Ecto neural progenitor cell (in vitro differentiated cells): ENCODE measurements around the gene ZMIZ1.

Source experiments
- DNase-seq: peaks from one replicate; pipeline ENCODE4 v3.0.0-alpha.2; 2018; ENCODE audit warnings: low spot score

ZMIZ1 gene

GRCh38 chr10:79246209-79246581 is 177.4 kb downstream of the ZMIZ1 start:
- no peak for DNase-seq

- no peak for DNase-seq
Measured at GRCh38 chr10:79246606-79247275, 178.0 kb downstream of the ZMIZ1 start.

GRCh38 chr10:79247373-79248137 is 178.8 kb downstream of the ZMIZ1 start:
- DNase-seq: no peak

- no peak for DNase-seq
Measured at GRCh38 chr10:79248341-79249185, 179.8 kb downstream of the ZMIZ1 start.

GRCh38 chr10:79249186-79250121 is 180.7 kb downstream of the ZMIZ1 start:
- no peak for DNase-seq

GRCh38 chr10:79250259-79250658 is 181.5 kb downstream of the ZMIZ1 start:
- no peak for DNase-seq

- DNase-seq: no peak
Measured at GRCh38 chr10:79252450-79252849, 183.7 kb downstream of the ZMIZ1 start.

GRCh38 chr10:79252971-79253370 is 184.2 kb downstream of the ZMIZ1 start:
- no peak for DNase-seq

GRCh38 chr10:79253704-79254103 is 184.9 kb downstream of the ZMIZ1 start:
- DNase-seq: no peak

- DNase-seq: no peak
Measured at GRCh38 chr10:79254333-79255006, 185.7 kb downstream of the ZMIZ1 start.

- no peak for DNase-seq
Measured at GRCh38 chr10:79255007-79255507, 186.3 kb downstream of the ZMIZ1 start.

- DNase-seq: no peak
Measured at GRCh38 chr10:79256264-79256806, 187.6 kb downstream of the ZMIZ1 start.

- no peak for DNase-seq
Measured at GRCh38 chr10:79258894-79259293, 190.1 kb downstream of the ZMIZ1 start.

- no peak for DNase-seq
Measured at GRCh38 chr10:79259834-79260233, 191.1 kb downstream of the ZMIZ1 start.

- DNase-seq: peak; percentile 65
Measured at GRCh38 chr10:79260811-79261740, 192.3 kb downstream of the ZMIZ1 start.

- DNase-seq: no peak
Measured at GRCh38 chr10:79262131-79262530, 193.4 kb downstream of the ZMIZ1 start.

GRCh38 chr10:79262959-79263746 is 194.4 kb downstream of the ZMIZ1 start:
- DNase-seq: no peak

GRCh38 chr10:79263939-79264338 is 195.2 kb downstream of the ZMIZ1 start:
- DNase-seq: no peak

GRCh38 chr10:79264942-79265341 is 196.2 kb downstream of the ZMIZ1 start:
- DNase-seq: no peak
